ENCODE measurements around the gene SCRG1.

- TF ChIP-seq CTCF (conservative IDR thresholded peaks at IDR 0.05 in 1 of 2, IDR thresholded peaks at IDR 0.05 in 1 of 2; ENCODE audit: extremely low read depth in 1 of 2, insufficient read depth in 1 of 2, low read depth in 1 of 2, low read length in 2 of 2) = no peak
- no peak for TF ChIP-seq EZH2 (IDR thresholded peaks at IDR 0.05; ENCODE audit: borderline replicate concordance, low read length)
Measured at GRCh38 chr4:173414456-173414855, 15.5 kb upstream of the SCRG1 start.

All from mammary epithelial cell (primary cell).